ENCODE results near the gene CYSRT1.

Gene CYSRT1

GRCh38 chr9:137227054-137227852 lies 2.3 kb downstream of the CYSRT1 start, which contains the start of gene RNF224:
Gene RNF224, plus strand, starts transcription at chr9:137227502. Its CDS starts 834 bp downstream, at chr9:137228336.
- peak; percentile 48 for DNase-seq

- no peak for DNase-seq
Measured at GRCh38 chr9:137227853-137228505, 3.0 kb downstream of the CYSRT1 start.

- no peak for DNase-seq
Measured at GRCh38 chr9:137228506-137228967, 3.6 kb downstream of the CYSRT1 start.

- no peak for DNase-seq
Measured at GRCh38 chr9:137228968-137229896, 4.3 kb downstream of the CYSRT1 start.

- DNase-seq, result no peak
Measured at GRCh38 chr9:137229903-137230704, 5.1 kb downstream of the CYSRT1 start.

GRCh38 chr9:137230705-137231371 lies 5.9 kb downstream of the CYSRT1 start, which contains the start of gene SLC34A3:
Gene SLC34A3, plus strand, starts transcription at chr9:137230901. Its CDS starts 802 bp downstream, at chr9:137231703.
- no peak for DNase-seq

GRCh38 chr9:137231372-137232039 lies 6.5 kb downstream of the CYSRT1 start:
- DNase-seq, result no peak

GRCh38 chr9:137232101-137232500 lies 7.1 kb downstream of the CYSRT1 start:
- no peak for DNase-seq

- DNase-seq, result no peak
Measured at GRCh38 chr9:137232510-137232909, 7.5 kb downstream of the CYSRT1 start.

- DNase-seq, result no peak
Measured at GRCh38 chr9:137233143-137233980, 8.4 kb downstream of the CYSRT1 start.

- no peak for DNase-seq
Measured at GRCh38 chr9:137234055-137234697, 9.2 kb downstream of the CYSRT1 start.

- no peak for DNase-seq
Measured at GRCh38 chr9:137234758-137235423, 9.9 kb downstream of the CYSRT1 start.

GRCh38 chr9:137235424-137236237 lies 10.7 kb downstream of the CYSRT1 start:
- DNase-seq, result no peak

GRCh38 chr9:137236238-137236935 lies 11.4 kb downstream of the CYSRT1 start:
- peak; percentile 66 for DNase-seq

- DNase-seq, result no peak
Measured at GRCh38 chr9:137236936-137237421, 12.0 kb downstream of the CYSRT1 start.

- no peak for DNase-seq
Measured at GRCh38 chr9:137237759-137238726, 13.1 kb downstream of the CYSRT1 start.
